K562 (cell line): ENCODE measurements around the gene NANS. TPM values are rescaled to one million over a fixed set of nuclear protein-coding genes. Genes with fewer than 3 reads are reported as not detected.

ENCODE experiments used
- ASH1L ChIP-seq: fragments of 450-650 bp; IDR thresholded peaks from 2 replicates; pipeline ENCODE4 v1.6.1; 2018; ENCODE audit warnings: borderline replicate concordance, mild to moderate bottlenecking, low read depth; ENCODE audit not compliant: partially characterized antibody
- BHLHE40 ChIP-seq: IDR thresholded peaks from 2 replicates; pipeline ENCODE4 v1.6.1; 2011; ENCODE audit warnings: low read length, improper control_type of control experiment
- FOXM1 ChIP-seq, 2 experiments: fragments of 450-650 bp in 1 of 2; sonication (generic) in 1 of 2; formaldehyde crosslinking in 1 of 2; IDR thresholded peaks; 2 replicates each; pipeline versions ENCODE4 v1.6.1 to v1.9.0; 2017 to 2022; ENCODE audit warnings: low read depth in 2 of 2, mild to moderate bottlenecking in 2 of 2, missing genetic modification reagents in 1 of 2, moderate library complexity in 1 of 2
- HDGF ChIP-seq: fragments of 450-650 bp; IDR thresholded peaks from 2 replicates; pipeline ENCODE4 v1.6.1; 2016
- HMBOX1 ChIP-seq: sonication (generic); IDR thresholded peaks from 2 replicates; pipeline ENCODE4 v1.6.1; 2016
- KDM2B ChIP-seq: fragments of 250-450 bp; sonication (Bioruptor Pico); IDR thresholded peaks from 2 replicates; pipeline ENCODE4 v1.8.0; 2021; ENCODE audit warnings: mild to moderate bottlenecking, moderate library complexity
- KHSRP ChIP-seq: fragments of 450-650 bp; IDR thresholded peaks from 2 replicates; pipeline ENCODE4 v1.6.1; 2017
- POLR2B ChIP-seq: fragments of 450-650 bp; IDR thresholded peaks from 2 replicates; pipeline ENCODE4 v1.6.1; 2018; ENCODE audit warnings: low read depth; ENCODE audit not compliant: partially characterized antibody
- RBBP5 ChIP-seq: fragments of 200-600 bp; sonication (generic); IDR thresholded peaks from 2 replicates; pipeline ENCODE4 v1.6.1; 2012; ENCODE audit warnings: borderline replicate concordance, mild to moderate bottlenecking, low read length, control low read depth, inconsistent platforms; ENCODE audit not compliant: insufficient read depth, poor library complexity, severe bottlenecking
- RBM25 ChIP-seq: fragments of 200-400 bp; formaldehyde crosslinking; IDR thresholded peaks from 2 replicates; pipeline ENCODE4 v1.6.1; 2018; ENCODE audit warnings: low read length, low read depth, moderate library complexity; ENCODE audit not compliant: severe bottlenecking
- SIRT6 ChIP-seq: IDR thresholded peaks from one replicate; pipeline ENCODE4 v1.6.1; 2012; ENCODE audit warnings: low read depth, mild to moderate bottlenecking, control low read depth, inconsistent platforms, low read length, moderate library complexity
- SMARCA4 ChIP-seq: fragments of 450-650 bp; IDR thresholded peaks from 2 replicates; pipeline ENCODE4 v1.6.1; 2016
- SNRNP70 ChIP-seq: fragments of 200-400 bp; formaldehyde crosslinking; optimal IDR thresholded peaks from 2 replicates; pipeline ENCODE3; 2017; ENCODE audit warnings: low read depth, low read length
- TAF9B ChIP-seq: fragments of 450-650 bp; IDR thresholded peaks from 2 replicates; pipeline ENCODE4 v1.6.1; 2018; ENCODE audit warnings: mild to moderate bottlenecking; ENCODE audit not compliant: partially characterized antibody
- TEAD4 ChIP-seq, 2 experiments: sonication (generic) in 1 of 2; formaldehyde crosslinking in 1 of 2; IDR thresholded peaks; 2 replicates each; pipeline versions ENCODE4 v1.6.1 to v1.8.0; 2012 to 2022; ENCODE audit warnings: borderline replicate concordance in 1 of 2, inconsistent platforms in 1 of 2, low read length in 1 of 2, mild to moderate bottlenecking in 1 of 2, missing genetic modification reagents in 1 of 2
- TGIF2 ChIP-seq: sonication (generic); formaldehyde crosslinking; IDR thresholded peaks from 2 replicates; pipeline ENCODE4 v1.8.1; 2022; ENCODE audit warnings: mild to moderate bottlenecking, missing genetic modification reagents, moderate library complexity
- ZBTB2 ChIP-seq: fragments of 450-650 bp; IDR thresholded peaks from 2 replicates; pipeline ENCODE4 v1.6.1; 2016; ENCODE audit warnings: antibody characterized with exemption
- ZNF146 ChIP-seq: IDR thresholded peaks from one replicate; pipeline ENCODE4 v1.6.1; 2018; ENCODE audit warnings: missing compliant biosample characterization; ENCODE audit not compliant: unreplicated experiment
- ZNF184 ChIP-seq: sonication (generic); formaldehyde crosslinking; IDR thresholded peaks from 2 replicates; pipeline ENCODE4 v1.5.0; 2020; ENCODE audit warnings: missing genetic modification reagents
- ZNF445 ChIP-seq: fragments of 250-450 bp; sonication (Bioruptor Pico); IDR thresholded peaks from 2 replicates; pipeline ENCODE4 v1.4.0; 2020; ENCODE audit warnings: low read depth, mild to moderate bottlenecking, moderate library complexity
- ZNF592 ChIP-seq: fragments of 450-650 bp; IDR thresholded peaks from 2 replicates; pipeline ENCODE4 v1.6.1; 2017; ENCODE audit warnings: antibody characterized with exemption, mild to moderate bottlenecking
- ZNF655 ChIP-seq: fragments of 250-450 bp; sonication (Bioruptor Pico); IDR thresholded peaks from 2 replicates; pipeline ENCODE4 v1.5.0; 2021
- polyA plus RNA-seq, 8 experiments: library from polyadenylated mRNA; depleted of rRNA in 4 of 8; stranded (reverse) in 5 of 8; unstranded in 3 of 8; fragments of >200 nt; fragmentation: Nextera tagmentation in 2 of 8; fragmentation: Illumina TruSeq in 1 of 8; extraction: Ambion mirVana in 2 of 8; extraction: Trizol in 1 of 8; gene quantifications; 2 replicates each; pipeline versions ENCODE4 v1.2.1 to v1.2.3, GENCODE V29; 2011 to 2014; ENCODE audit warnings: inconsistent platforms in 1 of 8, missing spikeins in 1 of 8
- total RNA-seq, 7 experiments: library from RNA; depleted of rRNA in 6 of 7; stranded (reverse); fragments of >200 nt in 6 of 7; fragmentation: Illumina TruSeq in 2 of 7; extraction: Trizol in 2 of 7; gene quantifications; 2 replicates each; pipeline versions ENCODE4 v1.2.1 to v1.2.3, GENCODE V29; 2011 to 2021; ENCODE audit warnings: low replicate concordance in 1 of 7

Gene NANS
- total and polyA plus RNA-seq, 9 of the 15 experiments (the other 6 are each of a cell fraction or from before 2014, with no cell fraction given): 37.1 to 181 (median 137) TPM

- TF ChIP-seq ZNF592 (peak; percentile 27; the same call in 1 of the 2 replicates), POLR2B (peak; percentile 78), ZNF445 (CRISPR knock-in tag) (no peak), TGIF2 (no peak), ZNF184 (no peak), HDGF (no peak), TAF9B (peak; percentile 26), ZNF146 (CRISPR knock-in tag) (no peak), HMBOX1 (no peak), KHSRP (no peak), ASH1L (no peak), BHLHE40 (no peak), RBBP5 (no peak), SIRT6 (no peak), KDM2B (CRISPR knock-in tag) (no peak), FOXM1 (IDR thresholded peaks at IDR 0.05; ENCODE audit: low read depth) (0 out of 2 replicates have a peak, but pooled peaks have one; percentile 36), FOXM1 (CRISPR knock-in tag; IDR thresholded peaks at IDR 0.05; ENCODE audit: low read depth) (no peak), TEAD4 (IDR thresholded peaks at IDR 0.05; ENCODE audit: low read length) (peak; percentile 7; the same call in 1 of the 2 replicates), TEAD4 (CRISPR knock-in tag; IDR thresholded peaks at IDR 0.05; ENCODE audit: borderline replicate concordance) (no peak), ZBTB2 (no peak), RBM25 (peak; percentile 59), ZNF655 (CRISPR knock-in tag) (no peak), SMARCA4 (no peak), SNRNP70 (no peak)
These were observed 9.5 kb upstream of the NANS start (continued) for GRCh38 chr9:98047002-98047401.
